Measurements from ENCODE around the gene PARD3.

PARD3 gene

GRCh38 chr10:34721208-34721840, 93.8 kb downstream of the PARD3 start:
- Histone ChIP-seq H3K4me1 (ENCODE audit: control insufficient read depth, low read length) (peaks cover 11% of the 10 kb centered on the region), H3K9me3 (ENCODE audit: control insufficient read depth, insufficient read depth, low read length) (no peaks in the 10 kb centered on the region), H3K27ac (ENCODE audit: low read depth, low read length) (no peak overlapping the region), H4K20me1 (ENCODE audit: control insufficient read depth, insufficient read depth, low read depth, low read length) (no peaks in the 10 kb centered on the region), H3K9me2 (replicated peaks; ENCODE audit: control insufficient read depth, low read length) (no peaks in the 10 kb centered on the region), H3K4me3 (ENCODE audit: low read length) (no peak overlapping the region), H3F3A (ENCODE audit: control insufficient read depth, insufficient read depth) (no peaks in the 10 kb centered on the region), H3K27me3 (ENCODE audit: control insufficient read depth, low read length) (no peaks in the 10 kb centered on the region), H3K4me2 (ENCODE audit: low read length) (peak overlapping the region; percentile 25), H3K79me2 (ENCODE audit: control insufficient read depth, low read length) (no peaks in the 10 kb centered on the region), H3K36me3 (ENCODE audit: control insufficient read depth, low read length) (no peaks in the 10 kb centered on the region)
- no peak for TF ChIP-seq EZH2phosphoT487 (IDR thresholded peaks at IDR 0.05; ENCODE audit: borderline replicate concordance, low read length)
- TF ChIP-seq CTCF (IDR thresholded peaks at IDR 0.05; ENCODE audit: low read depth, low read length, poor library complexity, severe bottlenecking) = no peak

GRCh38 chr10:34719746-34720145, 95.3 kb downstream of the PARD3 start:
- no peak overlapping the region for H3K27ac ChIP-seq (ENCODE audit: low read depth, low read length)
- H3F3A ChIP-seq (ENCODE audit: control insufficient read depth, insufficient read depth) = no peaks in the 10 kb centered on the region

GRCh38 chr10:34719328-34719727, 95.8 kb downstream of the PARD3 start:
- Histone ChIP-seq H3F3A (ENCODE audit: control insufficient read depth, insufficient read depth) (no peaks in the 10 kb centered on the region), H3K27me3 (ENCODE audit: control insufficient read depth, low read length) (no peaks in the 10 kb centered on the region), H3K27ac (ENCODE audit: low read depth, low read length) (no peak overlapping the region), H4K20me1 (ENCODE audit: control insufficient read depth, insufficient read depth, low read depth, low read length) (no peaks in the 10 kb centered on the region), H3K4me2 (ENCODE audit: low read length) (no peak overlapping the region), H3K4me1 (ENCODE audit: control insufficient read depth, low read length) (peaks cover 11% of the 10 kb centered on the region), H3K4me3 (ENCODE audit: low read length) (no peak overlapping the region), H3K36me3 (ENCODE audit: control insufficient read depth, low read length) (no peaks in the 10 kb centered on the region), H3K9me2 (replicated peaks; ENCODE audit: control insufficient read depth, low read length) (no peaks in the 10 kb centered on the region), H3K9me3 (ENCODE audit: control insufficient read depth, insufficient read depth, low read length) (no peaks in the 10 kb centered on the region), H3K79me2 (ENCODE audit: control insufficient read depth, low read length) (no peaks in the 10 kb centered on the region)
- TF ChIP-seq EZH2phosphoT487 (IDR thresholded peaks at IDR 0.05; ENCODE audit: borderline replicate concordance, low read length) (no peak), CTCF (IDR thresholded peaks at IDR 0.05; ENCODE audit: low read depth, low read length, poor library complexity, severe bottlenecking) (no peak)

More at GRCh38 chr10:34719746-34720145, 95.3 kb downstream of the PARD3 start:
- H4K20me1 ChIP-seq (ENCODE audit: control insufficient read depth, insufficient read depth, low read depth, low read length) = no peaks in the 10 kb centered on the region
- no peak overlapping the region for H3K4me3 ChIP-seq (ENCODE audit: low read length)
- peaks cover 11% of the 10 kb centered on the region for H3K4me1 ChIP-seq (ENCODE audit: control insufficient read depth, low read length)
- no peaks in the 10 kb centered on the region for H3K79me2 ChIP-seq (ENCODE audit: control insufficient read depth, low read length)
- H3K4me2 ChIP-seq (ENCODE audit: low read length) = no peak overlapping the region
- H3K9me3 ChIP-seq (ENCODE audit: control insufficient read depth, insufficient read depth, low read length) = no peaks in the 10 kb centered on the region
- no peaks in the 10 kb centered on the region for H3K9me2 ChIP-seq (replicated peaks; ENCODE audit: control insufficient read depth, low read length)
- TF ChIP-seq CTCF (IDR thresholded peaks at IDR 0.05; ENCODE audit: low read depth, low read length, poor library complexity, severe bottlenecking) (no peak), EZH2phosphoT487 (IDR thresholded peaks at IDR 0.05; ENCODE audit: borderline replicate concordance, low read length) (no peak)
- H3K36me3 ChIP-seq (ENCODE audit: control insufficient read depth, low read length) = no peaks in the 10 kb centered on the region
- no peaks in the 10 kb centered on the region for H3K27me3 ChIP-seq (ENCODE audit: control insufficient read depth, low read length)
